PC-9 (cell line): ENCODE measurements around the gene MEGF8. TPM values are rescaled to one million over a fixed set of nuclear protein-coding genes. Genes with fewer than 3 reads are reported as not detected.

Source experiments
- BruUV-seq: library from RNA; stranded (reverse); fragments of 400-500 nt; replicated peaks from 2 replicates; lab custom pipeline; 2021; lab: Mats Ljungman, UMichigan
- CTCF ChIA-PET: fragments of 300-600 bp; sonication (Branson Sonifier 250); formaldehyde crosslinking; loops from one replicate; lab custom pipeline; 2022; ENCODE audit warnings: antibody characterized with exemption; lab: Charles Lee
- POLR2A ChIA-PET: fragments of 300-600 bp; sonication (Branson Sonifier 250); formaldehyde crosslinking; loops from one replicate; lab custom pipeline; 2022; ENCODE audit warnings: antibody characterized with exemption; ENCODE audit not compliant: unreplicated experiment; lab: Charles Lee
- DNase-seq, 2 experiments: peaks; one replicate each; pipeline versions ENCODE4 v3.0.0 to v3.0.0-alpha.2; 2015 to 2022; ENCODE audit warnings: mixed read lengths in 1 of 2
- H2AFZ ChIP-seq: fragments of 200-600 bp; sonication (generic); 2 replicates; pipeline ENCODE4 v1.8.1; 2017; ENCODE audit warnings: antibody characterized with exemption
- H3F3A ChIP-seq: fragments of 200-600 bp; sonication (generic); 2 replicates; pipeline ENCODE4 v1.8.1; 2017; ENCODE audit warnings: antibody characterized with exemption, mild to moderate bottlenecking, low read depth; ENCODE audit not compliant: insufficient read depth
- H3K27ac ChIP-seq: fragments of 200-600 bp; sonication (generic); 2 replicates; pipeline ENCODE4 v1.6.1; 2016; ENCODE audit warnings: mixed run types
- H3K27me3 ChIP-seq: fragments of 200-600 bp; sonication (generic); 2 replicates; pipeline ENCODE4 v1.6.1; 2016; ENCODE audit warnings: low read depth, mixed run types; ENCODE audit not compliant: insufficient read depth
- H3K36me3 ChIP-seq: fragments of 200-600 bp; sonication (generic); 2 replicates; pipeline ENCODE4 v1.6.1; 2016; ENCODE audit warnings: low read depth, mixed run types
- H3K4me1 ChIP-seq: fragments of 200-600 bp; sonication (generic); replicated peaks from 2 replicates; pipeline ENCODE4 v1.6.1; 2016; ENCODE audit warnings: mixed run types; ENCODE audit not compliant: insufficient read depth
- H3K4me2 ChIP-seq: fragments of 200-600 bp; sonication (generic); 2 replicates; pipeline ENCODE4 v1.6.1; 2017; ENCODE audit warnings: mixed run types
- H3K4me3 ChIP-seq: fragments of 200-600 bp; sonication (generic); 2 replicates; pipeline ENCODE4 v1.6.1; 2016; ENCODE audit warnings: mixed run types
- H3K79me2 ChIP-seq: fragments of 200-600 bp; sonication (generic); 2 replicates; pipeline ENCODE4 v1.6.1; 2017; ENCODE audit warnings: low read depth, mixed run types
- H3K9me2 ChIP-seq: fragments of 200-600 bp; sonication (generic); 2 replicates; pipeline ENCODE4 v1.8.1; 2017; ENCODE audit warnings: mild to moderate bottlenecking; ENCODE audit not compliant: insufficient read depth
- H3K9me3 ChIP-seq: fragments of 200-600 bp; sonication (generic); 2 replicates; pipeline ENCODE4 v1.8.1; 2016; ENCODE audit warnings: low read depth; ENCODE audit not compliant: insufficient read depth
- H4K20me1 ChIP-seq: fragments of 200-600 bp; sonication (generic); 2 replicates; pipeline ENCODE4 v1.8.1; 2017; ENCODE audit not compliant: insufficient read depth
- EZH2 ChIP-seq: fragments of 200-600 bp; sonication (generic); IDR thresholded peaks from 2 replicates; pipeline ENCODE4 v1.8.0; 2017; ENCODE audit warnings: antibody characterized with exemption, low read depth
- intact Hi-C: fragments of 100-400 bp; cut with micrococcal nuclease; formaldehyde crosslinking; loops from one replicate; pipeline ENCODE4 v1.10.0; 2022; ENCODE audit not compliant: unreplicated experiment
- total RNA-seq: library from RNA; stranded (reverse); gene quantifications from 2 replicates; pipeline ENCODE4 v1.2.3, GENCODE V29; 2021
- TF ChIP-seq, protein P1 (sequence below): fragments of 200-600 bp; sonication (generic); conservative IDR thresholded peaks from 2 replicates; pipeline ENCODE4 v1.6.1; 2017; ENCODE audit warnings: mixed run types, antibody characterized with exemption, mild to moderate bottlenecking, moderate library complexity

The MEGF8 gene
- total RNA-seq, 1 experiment from 2014 or later = 40.6 TPM

DNA sequence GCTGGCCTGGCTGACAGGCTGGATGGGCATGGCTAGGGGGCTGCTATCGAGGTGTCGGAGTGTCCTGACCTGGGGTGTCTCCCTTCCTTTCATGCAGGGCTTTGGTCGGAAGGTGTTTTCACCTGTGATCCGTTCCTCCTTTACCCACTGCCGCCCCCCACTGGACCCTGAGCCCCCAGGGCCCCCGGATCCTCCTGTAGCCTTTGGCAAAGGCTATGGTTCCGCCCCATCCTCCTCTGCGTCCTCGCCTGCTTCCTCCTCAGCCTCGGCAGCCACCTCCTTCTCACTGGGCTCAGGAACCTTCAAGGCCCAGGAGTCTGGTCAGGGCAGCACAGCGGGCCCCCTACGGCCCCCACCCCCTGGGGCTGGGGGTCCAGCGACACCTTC is 35.3 kb upstream of the MEGF8 start:
- H3K9me2 ChIP-seq = no peaks in the 10 kb centered on the region
- H3K36me3 ChIP-seq = no peaks in the 10 kb centered on the region
- DNase-seq = no peak
- H3K27me3 ChIP-seq = no peaks in the 10 kb centered on the region
- no TSS peak for BruUV-seq
- H2AFZ ChIP-seq = no peak overlapping the region
- CTCF ChIA-PET = no interaction called here
- H3K9me3 ChIP-seq = no peaks in the 10 kb centered on the region
- peaks cover 8% of the 10 kb centered on the region; the same call in 1 of the 2 replicates for H3F3A ChIP-seq
- no peak overlapping the region for H3K4me2 ChIP-seq
- no peak overlapping the region for H3K27ac ChIP-seq
- peaks cover 9% of the 10 kb centered on the region; the same call in 1 of the 2 replicates for H4K20me1 ChIP-seq
- H3K4me3 ChIP-seq = no peak overlapping the region
- 0 out of 2 replicates have a peak, but pooled peaks cover 2% of the 10 kb centered on the region for H3K4me1 ChIP-seq
- H3K79me2 ChIP-seq = peaks cover 7% of the 10 kb centered on the region; the same call in 1 of the 2 replicates
- intact Hi-C loops = no loop called here
- POLR2A ChIA-PET = no interaction called here
- no peak for TF ChIP-seq EZH2
- TF ChIP-seq, protein P1, sequence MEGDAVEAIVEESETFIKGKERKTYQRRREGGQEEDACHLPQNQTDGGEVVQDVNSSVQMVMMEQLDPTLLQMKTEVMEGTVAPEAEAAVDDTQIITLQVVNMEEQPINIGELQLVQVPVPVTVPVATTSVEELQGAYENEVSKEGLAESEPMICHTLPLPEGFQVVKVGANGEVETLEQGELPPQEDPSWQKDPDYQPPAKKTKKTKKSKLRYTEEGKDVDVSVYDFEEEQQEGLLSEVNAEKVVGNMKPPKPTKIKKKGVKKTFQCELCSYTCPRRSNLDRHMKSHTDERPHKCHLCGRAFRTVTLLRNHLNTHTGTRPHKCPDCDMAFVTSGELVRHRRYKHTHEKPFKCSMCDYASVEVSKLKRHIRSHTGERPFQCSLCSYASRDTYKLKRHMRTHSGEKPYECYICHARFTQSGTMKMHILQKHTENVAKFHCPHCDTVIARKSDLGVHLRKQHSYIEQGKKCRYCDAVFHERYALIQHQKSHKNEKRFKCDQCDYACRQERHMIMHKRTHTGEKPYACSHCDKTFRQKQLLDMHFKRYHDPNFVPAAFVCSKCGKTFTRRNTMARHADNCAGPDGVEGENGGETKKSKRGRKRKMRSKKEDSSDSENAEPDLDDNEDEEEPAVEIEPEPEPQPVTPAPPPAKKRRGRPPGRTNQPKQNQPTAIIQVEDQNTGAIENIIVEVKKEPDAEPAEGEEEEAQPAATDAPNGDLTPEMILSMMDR = no peak

DNA sequence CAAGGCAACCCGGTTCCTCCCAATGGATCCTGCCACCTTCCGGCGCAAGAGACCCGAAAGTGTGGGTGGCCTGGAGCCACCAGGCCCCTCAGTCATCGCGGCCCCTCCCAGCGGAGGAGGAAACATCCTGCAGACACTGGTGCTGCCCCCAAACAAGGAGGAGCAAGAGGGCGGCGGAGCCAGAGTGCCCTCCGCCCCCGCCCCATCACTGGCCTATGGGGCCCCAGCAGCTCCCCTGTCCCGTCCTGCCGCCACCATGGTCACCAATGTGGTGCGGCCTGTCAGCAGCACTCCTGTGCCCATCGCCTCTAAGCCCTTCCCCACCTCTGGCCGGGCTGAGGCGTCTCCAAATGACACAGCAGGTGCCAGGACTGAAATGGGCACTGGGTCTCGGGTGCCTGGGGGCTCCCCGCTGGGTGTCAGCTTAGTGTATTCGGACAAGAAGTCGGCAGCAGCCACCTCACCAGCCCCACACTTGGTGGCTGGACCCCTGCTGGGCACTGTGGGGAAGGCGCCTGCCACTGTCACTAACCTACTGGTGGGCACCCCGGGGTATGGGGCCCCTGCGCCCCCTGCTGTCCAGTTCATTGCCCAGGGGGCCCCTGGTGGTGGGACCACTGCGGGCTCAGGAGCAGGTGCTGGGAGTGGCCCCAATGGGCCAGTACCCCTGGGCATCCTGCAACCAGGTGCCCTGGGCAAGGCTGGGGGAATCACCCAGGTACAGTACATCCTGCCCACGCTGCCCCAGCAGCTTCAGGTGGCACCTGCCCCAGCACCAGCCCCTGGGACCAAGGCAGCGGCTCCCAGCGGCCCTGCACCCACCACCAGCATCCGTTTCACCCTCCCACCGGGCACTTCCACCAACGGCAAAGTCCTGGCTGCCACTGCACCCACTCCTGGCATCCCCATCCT is 34.7 kb upstream of the MEGF8 start:
- H2AFZ ChIP-seq = no peak overlapping the region
- no peaks in the 10 kb centered on the region for H3K4me1 ChIP-seq
- H3K4me2 ChIP-seq = no peak overlapping the region
- H3K27me3 ChIP-seq = no peaks in the 10 kb centered on the region
- H3K36me3 ChIP-seq = no peaks in the 10 kb centered on the region
- peaks cover 2% of the 10 kb centered on the region; the same call in 1 of the 2 replicates for H4K20me1 ChIP-seq
- DNase-seq = peak in 1 of 2 experiments; percentile 39
- no peak overlapping the region for H3K27ac ChIP-seq
- no peak overlapping the region for H3K4me3 ChIP-seq
- peaks cover 7% of the 10 kb centered on the region; the same call in 1 of the 2 replicates for H3F3A ChIP-seq
- H3K9me2 ChIP-seq = no peaks in the 10 kb centered on the region
- no peak for TF ChIP-seq EZH2
- TF ChIP-seq, protein P1 = peak; percentile 67
- CTCF ChIA-PET = no interaction called here
- POLR2A ChIA-PET = no interaction called here
- no peaks in the 10 kb centered on the region for H3K9me3 ChIP-seq
- 0 out of 2 replicates have a peak, but pooled peaks cover under 1% of the 10 kb centered on the region for H3K79me2 ChIP-seq
- no TSS peak for BruUV-seq
- intact Hi-C loops = no loop called here

DNA sequence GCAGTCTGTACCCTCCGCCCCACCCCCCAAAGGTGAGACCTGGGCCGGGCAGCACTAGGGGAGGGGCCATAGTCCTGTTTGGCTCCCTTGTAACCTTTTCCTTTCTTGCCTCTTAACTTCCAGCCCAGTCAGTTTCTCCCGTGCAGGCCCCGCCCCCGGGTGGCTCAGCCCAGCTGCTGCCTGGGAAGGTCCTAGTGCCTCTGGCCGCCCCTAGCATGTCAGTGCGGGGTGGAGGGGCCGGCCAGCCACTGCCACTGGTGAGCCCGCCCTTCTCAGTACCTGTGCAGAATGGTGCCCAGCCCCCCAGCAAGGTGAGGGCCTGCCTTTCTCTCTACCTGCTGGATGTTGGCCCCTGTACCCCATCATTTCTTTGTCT is 34.0 kb upstream of the MEGF8 start:
- Histone ChIP-seq H2AFZ (no peak overlapping the region), H3K27me3 (no peaks in the 10 kb centered on the region), H4K20me1 (no peaks in the 10 kb centered on the region), H3K4me1 (no peaks in the 10 kb centered on the region), H3F3A (peaks cover 5% of the 10 kb centered on the region; the same call in 1 of the 2 replicates), H3K9me3 (no peaks in the 10 kb centered on the region), H3K27ac (no peak overlapping the region), H3K4me3 (no peak overlapping the region), H3K36me3 (no peaks in the 10 kb centered on the region), H3K9me2 (no peaks in the 10 kb centered on the region), H3K79me2 (no peaks in the 10 kb centered on the region), H3K4me2 (no peak overlapping the region)
- TF ChIP-seq, protein P1 = no peak
- no peak for TF ChIP-seq EZH2
- no TSS peak for BruUV-seq
- intact Hi-C loops = no loop called here
- CTCF ChIA-PET = no interaction called here
- POLR2A ChIA-PET = no interaction called here
- DNase-seq = no peak
